Astrocyte (in vitro differentiated cells and primary cell): ENCODE data around the gene ZIC1. TPM values are rescaled to one million over a fixed set of nuclear protein-coding genes. Genes with fewer than 3 reads are reported as not detected.

Experiments used
- DNase-seq: peaks from one replicate; pipeline ENCODE4 v3.0.0-alpha.2; 2010; ENCODE audit warnings: low read depth
- FAIRE-seq: peaks from 2 replicates; lab custom pipeline; 2011; peaks lifted over from hg19 to GRCh38; lab: Jason Lieb, UNC
- H2AFZ ChIP-seq: 2 replicates; pipeline ENCODE4 v1.6.0; 2012; ENCODE audit warnings: low read depth, low read length, inconsistent platforms
- H3K27ac ChIP-seq: 2 replicates; pipeline ENCODE4 v1.5.1; 2011; ENCODE audit warnings: low read depth, low read length, inconsistent platforms
- H3K27me3 ChIP-seq: 2 replicates; pipeline ENCODE4 v1.6.0; 2011; ENCODE audit warnings: low read length, inconsistent platforms; ENCODE audit not compliant: insufficient read depth
- H3K36me3 ChIP-seq: 2 replicates; pipeline ENCODE4 v1.5.1; 2011; ENCODE audit warnings: low read length, inconsistent platforms; ENCODE audit not compliant: insufficient read depth
- H3K4me1 ChIP-seq: 2 replicates; pipeline ENCODE4 v1.5.1; 2011; ENCODE audit warnings: low read length, inconsistent platforms; ENCODE audit not compliant: insufficient read depth
- H3K4me2 ChIP-seq: 2 replicates; pipeline ENCODE4 v1.6.0; 2012; ENCODE audit warnings: low read length, inconsistent platforms
- H3K4me3 ChIP-seq: 2 replicates; pipeline ENCODE4 v1.5.1; 2011; ENCODE audit warnings: low read depth, mild to moderate bottlenecking, low read length, inconsistent platforms; ENCODE audit not compliant: insufficient read depth
- H3K79me2 ChIP-seq: 2 replicates; pipeline ENCODE4 v1.6.0; 2012; ENCODE audit warnings: mild to moderate bottlenecking, low read length, inconsistent platforms; ENCODE audit not compliant: insufficient read depth
- H3K9ac ChIP-seq: 2 replicates; pipeline ENCODE4 v1.6.0; 2012; ENCODE audit warnings: mild to moderate bottlenecking, low read length, inconsistent platforms
- H3K9me3 ChIP-seq: 2 replicates; pipeline ENCODE4 v1.5.1; 2012; ENCODE audit warnings: low read depth, mild to moderate bottlenecking, low read length, inconsistent platforms; ENCODE audit not compliant: insufficient read depth
- H4K20me1 ChIP-seq: 2 replicates; pipeline ENCODE4 v1.6.0; 2012; ENCODE audit warnings: low read length, inconsistent platforms; ENCODE audit not compliant: insufficient read depth
- H3K27ac Mint-ChIP-seq: one replicate; pipeline ENCODE4 v1.8.0; 2021; ENCODE audit warnings: mild to moderate bottlenecking, mixed read lengths; ENCODE audit not compliant: unreplicated experiment
- H3K27me3 Mint-ChIP-seq: one replicate; pipeline ENCODE4 v1.8.0; 2021; ENCODE audit warnings: low read depth, mixed read lengths; ENCODE audit not compliant: unreplicated experiment
- H3K36me3 Mint-ChIP-seq: one replicate; pipeline ENCODE4 v1.8.0; 2021; ENCODE audit warnings: low read depth, mixed read lengths; ENCODE audit not compliant: unreplicated experiment
- H3K4me1 Mint-ChIP-seq: one replicate; pipeline ENCODE4 v1.8.0; 2021; ENCODE audit warnings: low read depth, mixed read lengths; ENCODE audit not compliant: unreplicated experiment
- H3K4me3 Mint-ChIP-seq: one replicate; pipeline ENCODE4 v1.8.0; 2021; ENCODE audit warnings: mild to moderate bottlenecking, moderate library complexity, mixed read lengths; ENCODE audit not compliant: unreplicated experiment
- H3K9me3 Mint-ChIP-seq: one replicate; pipeline ENCODE4 v1.8.0; 2021; ENCODE audit warnings: mild to moderate bottlenecking, mixed read lengths; ENCODE audit not compliant: unreplicated experiment
- EZH2 ChIP-seq: IDR thresholded peaks from 2 replicates; pipeline ENCODE4 v1.6.1; 2012; ENCODE audit warnings: mild to moderate bottlenecking, low read length, inconsistent platforms; ENCODE audit not compliant: insufficient read depth
- total RNA-seq: library from RNA; stranded (reverse); gene quantifications from 2 replicates; pipeline ENCODE4 v1.2.1, GENCODE V29; 2021
- TF ChIP-seq, protein P1 (sequence below): IDR thresholded peaks from 2 replicates; pipeline ENCODE4 v1.5.1; 2011; ENCODE audit warnings: low read depth, mild to moderate bottlenecking, inconsistent platforms, low read length, moderate library complexity; ENCODE audit not compliant: insufficient read depth

Gene ZIC1
- total RNA-seq, 1 donor from 2014 or later = 0.30 TPM

DNA sequence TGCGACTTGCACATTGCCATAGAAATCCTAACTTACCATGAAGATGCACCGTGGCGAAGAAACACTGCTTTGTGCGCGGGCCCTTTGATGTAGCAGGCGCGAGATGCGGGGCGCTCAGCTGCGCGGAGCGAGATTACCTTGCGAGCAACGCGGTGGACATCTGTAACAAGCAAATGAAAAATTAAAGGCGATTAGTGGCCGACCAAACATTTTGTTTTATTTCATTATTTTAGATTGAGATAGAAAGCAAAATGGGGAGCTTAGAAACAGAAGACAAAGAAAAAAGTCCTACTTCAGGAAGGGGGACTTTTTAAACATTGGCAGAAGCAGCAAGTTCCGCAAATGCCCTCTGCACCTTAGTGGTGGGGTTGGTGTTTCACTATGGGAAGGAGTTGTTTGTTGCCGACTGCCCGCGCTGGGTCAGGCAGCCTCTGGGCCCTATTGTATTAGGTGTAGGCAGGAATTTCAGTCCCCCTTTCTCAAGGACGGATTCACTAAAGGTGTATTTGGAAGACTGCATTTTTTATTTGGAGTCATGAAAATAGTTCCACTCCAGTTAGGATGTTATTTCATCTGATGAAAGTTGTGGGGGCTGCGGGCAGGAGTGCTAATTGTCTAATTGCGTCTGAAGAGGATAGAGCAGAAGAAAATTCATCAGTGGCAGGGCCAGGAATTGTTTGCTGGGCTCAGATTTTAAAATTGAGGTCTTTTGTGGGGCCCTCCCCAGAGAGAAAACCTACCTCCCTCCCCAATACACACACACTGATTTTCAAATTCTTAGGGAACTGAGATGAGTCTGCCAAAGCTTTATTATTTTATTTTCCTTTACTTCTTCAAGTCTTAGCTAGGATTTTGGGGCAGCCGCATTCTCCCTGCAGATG lies 20.2 kb upstream of the ZIC1 start:
- no peak overlapping the region for H2AFZ ChIP-seq
- peaks cover 8% of the 10 kb centered on the region for H3K4me1 ChIP-seq
- H4K20me1 ChIP-seq = no peaks in the 10 kb centered on the region
- Mint-ChIP-seq H3K27me3 (peaks cover 91% of the 10 kb centered on the region), H3K27ac (peak overlapping the region; percentile 31), H3K9me3 (peaks cover 26% of the 10 kb centered on the region), H3K4me1 (no peaks in the 10 kb centered on the region), H3K36me3 (no peaks in the 10 kb centered on the region), H3K4me3 (no peak overlapping the region)
- FAIRE-seq (no peak), DNase-seq (no peak)
- peak overlapping the region; percentile 4 for H3K9ac ChIP-seq
- peaks cover 66% of the 10 kb centered on the region for H3K27me3 ChIP-seq
- no peak for TF ChIP-seq EZH2
- TF ChIP-seq, protein P1, sequence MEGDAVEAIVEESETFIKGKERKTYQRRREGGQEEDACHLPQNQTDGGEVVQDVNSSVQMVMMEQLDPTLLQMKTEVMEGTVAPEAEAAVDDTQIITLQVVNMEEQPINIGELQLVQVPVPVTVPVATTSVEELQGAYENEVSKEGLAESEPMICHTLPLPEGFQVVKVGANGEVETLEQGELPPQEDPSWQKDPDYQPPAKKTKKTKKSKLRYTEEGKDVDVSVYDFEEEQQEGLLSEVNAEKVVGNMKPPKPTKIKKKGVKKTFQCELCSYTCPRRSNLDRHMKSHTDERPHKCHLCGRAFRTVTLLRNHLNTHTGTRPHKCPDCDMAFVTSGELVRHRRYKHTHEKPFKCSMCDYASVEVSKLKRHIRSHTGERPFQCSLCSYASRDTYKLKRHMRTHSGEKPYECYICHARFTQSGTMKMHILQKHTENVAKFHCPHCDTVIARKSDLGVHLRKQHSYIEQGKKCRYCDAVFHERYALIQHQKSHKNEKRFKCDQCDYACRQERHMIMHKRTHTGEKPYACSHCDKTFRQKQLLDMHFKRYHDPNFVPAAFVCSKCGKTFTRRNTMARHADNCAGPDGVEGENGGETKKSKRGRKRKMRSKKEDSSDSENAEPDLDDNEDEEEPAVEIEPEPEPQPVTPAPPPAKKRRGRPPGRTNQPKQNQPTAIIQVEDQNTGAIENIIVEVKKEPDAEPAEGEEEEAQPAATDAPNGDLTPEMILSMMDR = no peak
- peaks cover 12% of the 10 kb centered on the region for H3K9me3 ChIP-seq
- peak overlapping the region; percentile 12 for H3K4me3 ChIP-seq
- H3K4me2 ChIP-seq = peak overlapping the region; percentile 71
- H3K36me3 ChIP-seq = no peaks in the 10 kb centered on the region
- H3K27ac ChIP-seq = no peak overlapping the region
- H3K79me2 ChIP-seq = peaks cover 9% of the 10 kb centered on the region

GRCh38 chr3:147389717-147390116 lies 19.4 kb upstream of the ZIC1 start:
- Histone ChIP-seq H2AFZ (no peak overlapping the region), H4K20me1 (no peaks in the 10 kb centered on the region), H3K27me3 (peaks cover 63% of the 10 kb centered on the region), H3K27ac (no peak overlapping the region), H3K9ac (no peak overlapping the region), H3K9me3 (peaks cover 11% of the 10 kb centered on the region), H3K79me2 (peaks cover 17% of the 10 kb centered on the region), H3K4me3 (no peak overlapping the region), H3K36me3 (no peaks in the 10 kb centered on the region), H3K4me1 (peaks cover 8% of the 10 kb centered on the region), H3K4me2 (peak overlapping the region; percentile 23)
- peaks cover 90% of the 10 kb centered on the region for H3K27me3 Mint-ChIP-seq
- FAIRE-seq (no peak), DNase-seq (no peak)
- peak overlapping the region; percentile 20 for H3K27ac Mint-ChIP-seq
- no peaks in the 10 kb centered on the region for H3K36me3 Mint-ChIP-seq
- no peaks in the 10 kb centered on the region for H3K4me1 Mint-ChIP-seq
- H3K4me3 Mint-ChIP-seq = no peak overlapping the region
- H3K9me3 Mint-ChIP-seq = peaks cover 30% of the 10 kb centered on the region
- no peak for TF ChIP-seq EZH2
- TF ChIP-seq, protein P1 = no peak
